OCI-LY3 (cell line): ENCODE data around the gene NCMAP.

Source experiments
- H2AFZ ChIP-seq: fragments of 200-600, 300-600 bp; shearing (Covaris generic); 2 replicates; pipeline ENCODE4 v1.6.0; 2014; ENCODE audit warnings: antibody characterized with exemption, low read depth, low read length
- H3K27ac ChIP-seq: fragments of 200-600, 300-600 bp; sonication (generic); 2 replicates; pipeline ENCODE4 v1.5.1; 2014; ENCODE audit warnings: mild to moderate bottlenecking, low read length, moderate library complexity, mixed read lengths
- H3K27me3 ChIP-seq: fragments of 200-600, 300-600 bp; sonication (generic); 2 replicates; pipeline ENCODE4 v1.6.1; 2014; ENCODE audit warnings: low read depth, low read length, mixed read lengths
- H3K36me3 ChIP-seq: fragments of 200-600, 300-600 bp; sonication (generic); replicated peaks from 2 replicates; pipeline ENCODE3; 2014; ENCODE audit warnings: low read depth, low read length, mixed read lengths
- H3K4me1 ChIP-seq: fragments of 300-600, 200-600 bp; sonication (generic); 2 replicates; pipeline ENCODE4 v1.6.1; 2014; ENCODE audit warnings: low read length, mixed read lengths
- H3K4me2 ChIP-seq: fragments of 200-600, 300-600 bp; sonication (generic); 2 replicates; pipeline ENCODE4 v1.6.1; 2014; ENCODE audit warnings: low read length, mixed read lengths
- H3K4me3 ChIP-seq: fragments of 300-600, 200-600 bp; sonication (generic); 2 replicates; pipeline ENCODE4 v1.5.1; 2014; ENCODE audit warnings: antibody characterized with exemption, mild to moderate bottlenecking, low read length, moderate library complexity
- H3K79me2 ChIP-seq: fragments of 300-600, 200-600 bp; shearing (Covaris generic); 2 replicates; pipeline ENCODE4 v1.6.1; 2014; ENCODE audit warnings: mild to moderate bottlenecking, low read length, mixed read lengths
- H3K9ac ChIP-seq: fragments of 300-600, 200-600 bp; shearing (Covaris generic); 2 replicates; pipeline ENCODE4 v1.6.0; 2014; ENCODE audit warnings: mild to moderate bottlenecking, low read length, moderate library complexity
- H3K9me3 ChIP-seq: fragments of 200-600, 300-600 bp; shearing (Covaris generic); 2 replicates; pipeline ENCODE4 v1.6.1; 2014; ENCODE audit warnings: low read length, mixed read lengths; ENCODE audit not compliant: insufficient read depth
- H4K20me1 ChIP-seq: fragments of 200-600, 300-600 bp; sonication (generic); 2 replicates; pipeline ENCODE4 v1.6.1; 2016; ENCODE audit warnings: low read length, mixed read lengths; ENCODE audit not compliant: insufficient read depth
- EZH2phosphoT487 ChIP-seq: fragments of 200-600 bp; shearing (Covaris generic); IDR thresholded peaks from 2 replicates; pipeline ENCODE4 v1.6.1; 2018; ENCODE audit warnings: antibody characterized with exemption, mixed run types, low read depth
- TF ChIP-seq, protein P1 (sequence below): fragments of 200-600, 300-600 bp; sonication (generic); IDR thresholded peaks from 2 replicates; pipeline ENCODE4 v1.5.1; 2014; ENCODE audit warnings: antibody characterized with exemption, low read length, low read depth

The NCMAP gene

DNA sequence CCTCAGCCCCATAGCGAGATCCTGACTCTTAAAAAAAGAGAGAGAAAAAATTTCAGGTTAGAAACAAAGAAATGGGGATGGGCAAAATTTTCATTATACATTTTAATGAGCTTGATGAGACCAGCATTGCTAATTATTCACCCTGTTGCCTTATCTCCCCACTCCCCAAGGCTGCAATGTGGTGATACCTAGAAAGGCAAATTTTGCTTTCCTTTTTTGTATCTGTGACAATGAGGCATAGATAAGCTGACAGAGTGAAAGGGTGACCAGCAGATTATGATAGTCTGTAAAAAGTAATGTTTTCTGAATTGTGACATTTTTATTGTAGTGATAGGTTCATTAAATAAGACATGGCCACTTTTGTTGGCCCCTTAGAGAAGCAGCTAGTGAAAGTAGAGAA is 100.2 kb downstream of the NCMAP start:
- H3K9ac ChIP-seq: no peak overlapping the region
- H3K79me2 ChIP-seq: peaks cover 72% of the 10 kb centered on the region
- H2AFZ ChIP-seq: no peak overlapping the region
- H3K4me1 ChIP-seq: peaks cover 26% of the 10 kb centered on the region
- no peak overlapping the region for H3K4me3 ChIP-seq
- no peak overlapping the region for H3K4me2 ChIP-seq
- H3K27me3 ChIP-seq: no peaks in the 10 kb centered on the region
- TF ChIP-seq, protein P1, sequence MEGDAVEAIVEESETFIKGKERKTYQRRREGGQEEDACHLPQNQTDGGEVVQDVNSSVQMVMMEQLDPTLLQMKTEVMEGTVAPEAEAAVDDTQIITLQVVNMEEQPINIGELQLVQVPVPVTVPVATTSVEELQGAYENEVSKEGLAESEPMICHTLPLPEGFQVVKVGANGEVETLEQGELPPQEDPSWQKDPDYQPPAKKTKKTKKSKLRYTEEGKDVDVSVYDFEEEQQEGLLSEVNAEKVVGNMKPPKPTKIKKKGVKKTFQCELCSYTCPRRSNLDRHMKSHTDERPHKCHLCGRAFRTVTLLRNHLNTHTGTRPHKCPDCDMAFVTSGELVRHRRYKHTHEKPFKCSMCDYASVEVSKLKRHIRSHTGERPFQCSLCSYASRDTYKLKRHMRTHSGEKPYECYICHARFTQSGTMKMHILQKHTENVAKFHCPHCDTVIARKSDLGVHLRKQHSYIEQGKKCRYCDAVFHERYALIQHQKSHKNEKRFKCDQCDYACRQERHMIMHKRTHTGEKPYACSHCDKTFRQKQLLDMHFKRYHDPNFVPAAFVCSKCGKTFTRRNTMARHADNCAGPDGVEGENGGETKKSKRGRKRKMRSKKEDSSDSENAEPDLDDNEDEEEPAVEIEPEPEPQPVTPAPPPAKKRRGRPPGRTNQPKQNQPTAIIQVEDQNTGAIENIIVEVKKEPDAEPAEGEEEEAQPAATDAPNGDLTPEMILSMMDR: no peak
- no peak for TF ChIP-seq EZH2phosphoT487
- no peak overlapping the region for H3K27ac ChIP-seq
- peaks cover 74% of the 10 kb centered on the region for H3K36me3 ChIP-seq
- no peaks in the 10 kb centered on the region for H3K9me3 ChIP-seq
- H4K20me1 ChIP-seq: peaks cover 20% of the 10 kb centered on the region

DNA sequence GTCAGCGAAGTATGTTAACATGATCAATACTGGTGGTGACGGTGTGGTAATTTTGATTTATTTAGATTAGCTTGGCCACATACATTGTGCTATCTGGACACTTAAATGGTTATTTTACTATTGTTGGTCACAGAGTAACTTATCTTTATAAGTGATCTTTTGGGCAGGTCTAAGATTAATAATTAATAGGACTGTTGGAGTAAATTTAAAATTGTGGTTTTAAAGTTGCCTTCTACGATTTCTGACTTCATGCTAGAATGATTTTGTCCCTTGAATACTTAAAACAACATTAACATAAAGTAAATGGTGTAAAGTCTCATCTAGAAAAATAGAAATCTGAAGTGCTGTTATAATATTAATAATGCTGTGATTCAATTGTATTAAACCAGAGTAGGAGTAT is 101.9 kb downstream of the NCMAP start:
- peaks cover 71% of the 10 kb centered on the region for H3K79me2 ChIP-seq
- no peak for TF ChIP-seq EZH2phosphoT487
- TF ChIP-seq, protein P1: no peak

More for the DNA sequence above, 101.9 kb downstream of the NCMAP start:
- Histone ChIP-seq H2AFZ (no peak overlapping the region), H3K4me3 (no peak overlapping the region), H3K4me1 (peaks cover 26% of the 10 kb centered on the region), H3K27ac (peak overlapping the region; percentile 23; the same call in 1 of the 2 replicates), H3K4me2 (peak overlapping the region; percentile 33), H3K27me3 (no peaks in the 10 kb centered on the region), H3K9ac (no peak overlapping the region), H3K36me3 (peaks cover 78% of the 10 kb centered on the region), H4K20me1 (peaks cover 20% of the 10 kb centered on the region), H3K9me3 (no peaks in the 10 kb centered on the region)
